Right lobe of liver (tissue), 6 donors: ENCODE data around the gene RPS26. TPM values are rescaled to one million over a fixed set of nuclear protein-coding genes. Genes with fewer than 3 reads are reported as not detected.

ENCODE experiments used
- ATAC-seq, 4 donors: fragments of 200-7000 bp; cut with Tn5 transposase; one replicate each; pipeline ENCODE4 v1.9.1; 2020; ENCODE audit warnings: mild to moderate bottlenecking in 4 of 4, moderate library complexity in 4 of 4
- DNase-seq, 3 donors: peaks; one replicate each; pipeline ENCODE4 v3.0.0-alpha.2; 2020
- H3K27ac ChIP-seq, 3 donors: fragments of 200-600 bp; one replicate each; pipeline ENCODE4 v1.8.0; 2022
- H3K27me3 ChIP-seq, 2 donors: fragments of 200-600 bp; one replicate each; pipeline ENCODE4 v1.8.0; 2022
- H3K36me3 ChIP-seq, 4 donors: fragments of 200-600 bp; sonication (generic) in 1 of 4; one replicate each; pipeline versions ENCODE4 v1.5.1 to v1.8.0; 2017 to 2022; ENCODE audit warnings: control low read depth in 1 of 4
- H3K4me1 ChIP-seq, 4 donors: fragments of 200-600 bp; sonication (generic) in 1 of 4; one replicate each; pipeline versions ENCODE4 v1.5.1 to v1.8.0; 2017 to 2022; ENCODE audit warnings: control low read depth in 1 of 4
- H3K4me3 ChIP-seq, 3 donors: fragments of 200-600 bp; one replicate each; pipeline ENCODE4 v1.8.0; 2022
- H3K9me3 ChIP-seq, 4 donors: fragments of 200-600 bp; sonication (generic) in 1 of 4; one replicate each; pipeline versions ENCODE4 v1.5.1 to v1.8.0; 2017 to 2022; ENCODE audit warnings: control low read depth in 1 of 4
- POLR2A ChIP-seq: fragments of 450-650 bp; IDR thresholded peaks from one replicate; pipeline ENCODE4 v1.6.1; 2017; ENCODE audit warnings: antibody characterized with exemption, mild to moderate bottlenecking
- WGBS: methylation state at CpG from one replicate; pipeline ENCODE4 v1.1.6; 2018; ENCODE audit warnings: low coverage, low lambda C conversion rate; ENCODE audit not compliant: insufficient coverage; ENCODE audit errors: missing lambda C conversion rate; 5-methylcytosine and 5-hydroxymethylcytosine counted together
- intact Hi-C, 2 donors: fragments of 100-400 bp; cut with DNase I; formaldehyde crosslinking; loops; one replicate each; pipeline versions ENCODE4 v1.11.2 to v1.14.1; 2022
- total RNA-seq, 6 experiments: library from RNA; depleted of rRNA in 2 of 6; stranded (reverse); fragments of >200 nt in 2 of 6; fragmentation: NEBNext Ultra II Directional in 3 of 6; extraction: Animal tissue kit (Norgen Biotek cat#: 25700) in 3 of 6; gene quantifications; one replicate each; pipeline versions ENCODE4 v1.1.0 to v1.2.4, GENCODE V29; 2016 to 2023
- TF ChIP-seq, protein P1 (sequence below), 4 donors: fragments of 200-600 bp in 3 of 4; fragments of 450-650 bp in 1 of 4; IDR thresholded peaks; one replicate each; pipeline versions ENCODE4 v1.5.1 to v1.8.0; 2016 to 2022; ENCODE audit warnings: antibody characterized with exemption in 4 of 4, mild to moderate bottlenecking in 2 of 4
- donor health status: DM: no; HTN: yes; CAD: no.
- donor health status: DM: no; HTN: no; CAD: no.
- donor health status: DM: no; HTN: no; CAD: no.
- donor health status: DM: no; HTN: yes; CAD: no.
- donor health status: DM: no; HTN: yes; CAD: no.

Gene RPS26
- total RNA-seq, 6 experiments from 2014 or later = 17.2 to 600 (median 24.9) TPM

DNA sequence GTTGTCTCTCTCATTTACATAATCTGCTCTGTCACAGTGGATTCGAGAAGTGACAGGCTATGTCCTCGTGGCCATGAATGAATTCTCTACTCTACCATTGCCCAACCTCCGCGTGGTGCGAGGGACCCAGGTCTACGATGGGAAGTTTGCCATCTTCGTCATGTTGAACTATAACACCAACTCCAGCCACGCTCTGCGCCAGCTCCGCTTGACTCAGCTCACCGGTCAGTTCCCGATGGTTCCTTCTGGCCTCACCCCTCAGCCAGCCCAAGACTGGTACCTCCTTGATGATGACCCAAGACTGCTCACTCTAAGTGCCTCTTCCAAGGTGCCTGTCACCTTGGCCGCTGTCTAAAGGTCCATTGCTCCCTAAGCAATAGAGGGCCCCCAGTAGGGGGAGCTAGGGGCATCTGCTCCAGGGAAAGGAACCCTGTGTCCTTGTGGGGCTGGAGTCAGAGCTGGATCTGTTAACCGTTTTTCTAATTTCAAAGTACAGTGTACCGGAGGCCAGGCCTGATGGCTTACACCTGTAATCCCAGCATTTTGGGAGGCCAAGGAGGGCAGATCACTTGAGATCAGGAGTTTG is 43.3 kb downstream of the RPS26 start:
- Histone ChIP-seq H3K4me3 (no peak overlapping the region), H3K36me3 (peaks cover 0 to 67% (median 33%) of the 10 kb centered on the region in 4 donors)

DNA sequence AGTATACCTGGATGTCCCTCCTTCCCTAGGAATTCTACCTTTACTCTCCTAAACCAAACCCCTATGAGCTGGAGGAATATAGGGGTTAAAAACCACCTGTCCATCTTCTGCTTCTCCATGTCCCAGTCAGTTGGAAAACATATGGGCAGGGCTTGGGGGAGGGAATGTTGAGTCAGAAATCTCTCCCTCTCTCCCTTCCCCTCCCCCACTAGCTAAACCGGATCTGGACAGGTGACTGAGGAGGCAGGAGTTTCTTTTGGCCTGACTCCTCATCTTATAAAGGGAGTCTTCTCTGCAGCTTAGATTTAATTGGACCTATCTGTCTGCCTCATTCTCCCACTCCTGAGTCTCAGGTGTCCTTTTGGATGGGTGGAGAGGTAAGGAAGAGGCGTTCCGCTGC is 44.4 kb downstream of the RPS26 start:
- peaks cover 0 to 52% (median 22%) of the 10 kb centered on the region in 4 donors for H3K4me1 ChIP-seq
- DNase-seq (no peak), ATAC-seq (no peak)
- H3K4me3 ChIP-seq = no peak overlapping the region
- no peaks in the 10 kb centered on the region for H3K27me3 ChIP-seq
- no peaks in the 10 kb centered on the region for H3K9me3 ChIP-seq
- intact Hi-C loops = no loop called here
- 72% methylated on average over 3 of the region's 3 CpGs for WGBS
- no peak for TF ChIP-seq POLR2A
- TF ChIP-seq, protein P1, sequence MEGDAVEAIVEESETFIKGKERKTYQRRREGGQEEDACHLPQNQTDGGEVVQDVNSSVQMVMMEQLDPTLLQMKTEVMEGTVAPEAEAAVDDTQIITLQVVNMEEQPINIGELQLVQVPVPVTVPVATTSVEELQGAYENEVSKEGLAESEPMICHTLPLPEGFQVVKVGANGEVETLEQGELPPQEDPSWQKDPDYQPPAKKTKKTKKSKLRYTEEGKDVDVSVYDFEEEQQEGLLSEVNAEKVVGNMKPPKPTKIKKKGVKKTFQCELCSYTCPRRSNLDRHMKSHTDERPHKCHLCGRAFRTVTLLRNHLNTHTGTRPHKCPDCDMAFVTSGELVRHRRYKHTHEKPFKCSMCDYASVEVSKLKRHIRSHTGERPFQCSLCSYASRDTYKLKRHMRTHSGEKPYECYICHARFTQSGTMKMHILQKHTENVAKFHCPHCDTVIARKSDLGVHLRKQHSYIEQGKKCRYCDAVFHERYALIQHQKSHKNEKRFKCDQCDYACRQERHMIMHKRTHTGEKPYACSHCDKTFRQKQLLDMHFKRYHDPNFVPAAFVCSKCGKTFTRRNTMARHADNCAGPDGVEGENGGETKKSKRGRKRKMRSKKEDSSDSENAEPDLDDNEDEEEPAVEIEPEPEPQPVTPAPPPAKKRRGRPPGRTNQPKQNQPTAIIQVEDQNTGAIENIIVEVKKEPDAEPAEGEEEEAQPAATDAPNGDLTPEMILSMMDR (IDR thresholded peaks at IDR 0.05) = no peak
- H3K36me3 ChIP-seq = peaks cover 0 to 77% (median 38%) of the 10 kb centered on the region in 4 donors
- H3K27ac ChIP-seq = peak overlapping the region in 1 of 3 donors; percentile 31

More for the DNA sequence above, 43.3 kb downstream of the RPS26 start:
- TF ChIP-seq, protein P1 (IDR thresholded peaks at IDR 0.05) = peak; percentile 16 to 35 (median 23)
- TF ChIP-seq POLR2A = no peak
- H3K27ac ChIP-seq = peak overlapping the region; percentile 36 to 47 (median 40)
- WGBS = 74% methylated on average over 9 of the region's 15 CpGs
- intact Hi-C loops = no loop called here
- H3K9me3 ChIP-seq = no peaks in the 10 kb centered on the region
- peak in 1 of 4 donors; percentile 2 for ATAC-seq
- peak in 2 of 3 donors; percentile 54 to 68 for DNase-seq
- H3K4me1 ChIP-seq = peaks cover 0 to 52% (median 22%) of the 10 kb centered on the region in 4 donors
- H3K27me3 ChIP-seq = no peaks in the 10 kb centered on the region

DNA sequence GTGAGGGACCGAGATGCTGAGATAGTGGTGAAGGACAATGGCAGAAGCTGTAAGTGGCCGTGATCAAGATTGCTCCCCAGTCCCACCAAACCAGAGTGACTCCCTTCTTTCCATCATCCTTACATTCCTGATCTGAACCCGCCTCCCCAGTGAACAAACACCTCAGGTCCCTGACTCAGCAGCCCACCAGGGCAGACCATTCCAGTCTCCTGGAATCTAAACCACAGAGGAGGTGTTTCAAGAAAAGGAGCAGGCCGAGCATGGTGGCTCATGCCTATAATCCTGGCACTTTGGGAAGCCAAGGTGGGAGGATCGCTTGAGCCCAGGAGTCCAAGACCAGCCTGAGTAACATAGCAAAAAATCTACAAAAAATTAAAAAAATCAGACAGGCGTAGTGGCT is 44.9 kb downstream of the RPS26 start:
- Histone ChIP-seq H3K27ac (peak overlapping the region in 2 of 3 donors; percentile 31 to 58), H3K9me3 (no peaks in the 10 kb centered on the region), H3K27me3 (no peaks in the 10 kb centered on the region), H3K4me3 (no peak overlapping the region), H3K36me3 (peaks cover 0 to 80% (median 38%) of the 10 kb centered on the region in 4 donors), H3K4me1 (peaks cover 0 to 52% (median 22%) of the 10 kb centered on the region in 4 donors)
- 84% methylated on average over 5 of the region's 6 CpGs for WGBS
- no peak for DNase-seq
- no peak for TF ChIP-seq POLR2A
- TF ChIP-seq, protein P1 (IDR thresholded peaks at IDR 0.05) = no peak
- intact Hi-C loops = no loop called here
- ATAC-seq = no peak

DNA sequence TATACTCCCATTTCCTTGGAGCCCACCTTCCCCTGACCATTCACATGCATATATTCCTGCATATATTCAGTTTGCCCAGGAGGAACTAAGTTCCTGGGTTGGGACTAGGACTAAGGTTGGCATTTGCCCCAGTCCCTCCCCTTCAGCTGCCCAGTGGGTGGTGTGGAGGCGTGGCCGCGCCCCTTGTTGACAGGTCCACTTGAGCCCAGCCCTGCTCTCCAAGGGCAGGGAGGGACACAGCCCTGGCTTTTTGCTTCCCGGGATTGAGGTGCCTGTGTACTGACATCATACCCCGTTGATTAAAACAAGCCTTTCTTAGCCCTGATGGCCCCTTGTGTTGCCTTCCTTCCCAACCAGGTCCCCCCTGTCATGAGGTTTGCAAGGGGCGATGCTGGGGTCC is 45.5 kb downstream of the RPS26 start:
- peaks cover 0 to 84% (median 40%) of the 10 kb centered on the region in 4 donors for H3K36me3 ChIP-seq
- ATAC-seq (peak; percentile 86 to 97 (median 92)), DNase-seq (peak; percentile 91 to 93 (median 93))
- intact Hi-C loops = no loop called here
- peaks cover 0 to 49% (median 22%) of the 10 kb centered on the region in 4 donors for H3K4me1 ChIP-seq
- no peaks in the 10 kb centered on the region for H3K9me3 ChIP-seq
- H3K27me3 ChIP-seq = no peaks in the 10 kb centered on the region
- WGBS = 20% methylated on average over 1 of the region's 6 CpGs
- H3K4me3 ChIP-seq = no peak overlapping the region
- H3K27ac ChIP-seq = peak overlapping the region in 2 of 3 donors; percentile 52 to 58
- no peak for TF ChIP-seq POLR2A
- TF ChIP-seq, protein P1 (IDR thresholded peaks at IDR 0.05) = no peak

Other genes with a start within 250 kb of the RPS26 start
- 10 to 100 TPM; 11.3 to 22.3 (median 17.0) TPM for gene SARNP, start 224.2 kb upstream of the RPS26 start, total RNA-seq
- 10 to 100 TPM; 20.2 to 35.4 (median 24.9) TPM for gene ORMDL2, start 223.9 kb upstream of the RPS26 start, total RNA-seq
- 10 to 100 TPM; 11.8 to 17.2 (median 13.1) TPM for gene DNAJC14, start 212.3 kb upstream of the RPS26 start, total RNA-seq
- gene MMP19, start 199.0 kb upstream of the RPS26 start, total RNA-seq = 1 to 10 TPM; 1.3 to 5.0 (median 1.9) TPM
- 10 to 100 TPM; 16.5 to 36.4 (median 20.9) TPM for gene PYM1, start 114.0 kb upstream of the RPS26 start, total RNA-seq
- gene DGKA, start 110.8 kb upstream of the RPS26 start, total RNA-seq = 1 to 10 TPM; 2.7 to 7.6 (median 4.9) TPM
- gene PMEL, start 75.9 kb upstream of the RPS26 start, total RNA-seq = 1 to 10 TPM; 1.5 to 4.5 (median 2.7) TPM
- 10 to 100 TPM in 3 of 6 experiments, 1 to 10 TPM in 3; 8.0 to 14.9 (median 10.6) TPM for gene CDK2, start 75.1 kb upstream of the RPS26 start, total RNA-seq
- gene RAB5B, start 67.8 kb upstream of the RPS26 start, total RNA-seq = 10 to 100 TPM; 36.5 to 60.7 (median 51.6) TPM
- 10 to 100 TPM; 31.5 to 63.7 (median 47.9) TPM for gene SUOX, start 44.6 kb upstream of the RPS26 start, total RNA-seq
- gene IKZF4, start 20.9 kb upstream of the RPS26 start, total RNA-seq = 1 to 10 TPM in 5 of 6 experiments, under 1 TPM in 1; 0.99 to 2.6 (median 2.3) TPM
- gene ERBB3, start 38.2 kb downstream of the RPS26 start, total RNA-seq = 100 to 1,000 TPM in 1 of 6 experiments, 10 to 100 TPM in 5; 39.1 to 139 (median 66.9) TPM
- 10 to 100 TPM; 29.7 to 82.4 (median 36.6) TPM for gene PA2G4, start 62.6 kb downstream of the RPS26 start, total RNA-seq
- gene RPL41, start 74.7 kb downstream of the RPS26 start, total RNA-seq = 1,000 to 10,000 TPM in 4 of 6 experiments, 100 to 1,000 TPM in 2; 516 to 1,547 (median 1,257) TPM
- gene ZC3H10, start 76.3 kb downstream of the RPS26 start, total RNA-seq = 1 to 10 TPM; 1.7 to 5.4 (median 3.2) TPM
- 100 to 1,000 TPM in 1 of 6 experiments, 10 to 100 TPM in 5; 56.5 to 117 (median 70.3) TPM for gene ESYT1, start 86.3 kb downstream of the RPS26 start, total RNA-seq
- 10 to 100 TPM in 5 of 6 experiments, 1 to 10 TPM in 1; 4.9 to 18.7 (median 12.6) TPM for gene MYL6B, start 110.7 kb downstream of the RPS26 start, total RNA-seq
- 100 to 1,000 TPM; 409 to 644 (median 490) TPM for gene MYL6, start 116.4 kb downstream of the RPS26 start, total RNA-seq
- 10 to 100 TPM; 17.9 to 40.8 (median 25.7) TPM for gene SMARCC2, start 147.6 kb downstream of the RPS26 start, total RNA-seq
- 10 to 100 TPM; 10.6 to 23.0 (median 12.3) TPM for gene RNF41, start 180.0 kb downstream of the RPS26 start, total RNA-seq
- gene NABP2, start 182.4 kb downstream of the RPS26 start, total RNA-seq = 10 to 100 TPM; 10.3 to 24.3 (median 14.8) TPM
- gene SLC39A5, start 188.1 kb downstream of the RPS26 start, total RNA-seq = 100 to 1,000 TPM in 3 of 6 experiments, 10 to 100 TPM in 3; 39.7 to 209 (median 110) TPM
- 10 to 100 TPM; 10.6 to 16.1 (median 12.2) TPM for gene ANKRD52, start 216.5 kb downstream of the RPS26 start, total RNA-seq
- gene COQ10A, start 225.0 kb downstream of the RPS26 start, total RNA-seq = 10 to 100 TPM in 3 of 6 experiments, 1 to 10 TPM in 3; 5.5 to 25.1 (median 13.0) TPM